Measurements from ENCODE around the gene ENPP5. TPM values are rescaled to one million over a fixed set of nuclear protein-coding genes. Genes with fewer than 3 reads are reported as not detected.

Gene ENPP5
- total and polyA plus RNA-seq, 2 of the 13 experiments (the other 11 are each of a cell fraction or from before 2014, with no cell fraction given), result not detected

DNA sequence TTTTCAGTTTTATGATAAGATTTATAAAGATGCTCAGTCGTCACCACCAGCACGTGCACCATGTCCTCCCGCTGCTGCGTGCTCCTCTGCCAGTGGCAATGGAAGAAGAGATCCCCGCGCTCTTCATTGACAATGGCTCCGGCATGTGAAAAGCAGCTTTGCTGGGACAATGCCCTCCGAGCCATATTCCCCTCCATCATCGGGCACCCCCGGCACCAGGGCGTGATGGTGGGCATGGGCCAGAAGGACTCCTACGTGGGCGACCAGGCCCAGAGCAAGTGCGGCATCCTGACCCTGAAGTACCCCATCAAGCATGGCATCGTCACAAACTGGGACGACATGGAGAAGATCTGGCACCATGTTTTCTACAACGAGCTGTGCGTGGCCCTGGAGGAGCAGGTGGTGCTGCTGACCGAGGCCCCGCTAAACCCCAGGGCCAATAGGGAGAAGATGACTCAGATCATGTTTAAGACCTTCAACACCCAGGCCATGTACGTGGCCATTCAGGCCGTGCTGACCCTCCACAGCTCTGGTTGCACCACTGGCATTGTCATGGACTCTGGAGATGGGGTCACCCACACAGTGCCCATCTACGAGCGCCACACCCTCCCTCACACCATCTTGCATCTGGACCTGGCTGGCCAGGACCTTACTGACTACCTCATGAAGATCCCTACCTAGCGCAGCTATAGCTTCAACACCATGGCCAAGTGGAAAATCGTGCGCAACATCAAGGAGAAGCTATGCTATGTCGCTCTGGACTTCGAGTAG is 34.3 kb upstream of the ENPP5 start:
- no peaks in the 10 kb centered on the region for H3K36me3 ChIP-seq (replicated peaks in 1 of 2; ENCODE audit: control insufficient read depth in 1 of 2, insufficient read depth in 2 of 2, low read length in 2 of 2)
- H3K4me1 ChIP-seq (ENCODE audit: insufficient read depth, low read length), result no peaks in the 10 kb centered on the region
- no peaks in the 10 kb centered on the region for H3K9me3 ChIP-seq (ENCODE audit: low read length)
- no peak overlapping the region for H3K4me2 ChIP-seq (ENCODE audit: low read depth, low read length)
- no peak overlapping the region for H3K9ac ChIP-seq (ENCODE audit: insufficient read depth, low read depth, low read length)
- H3K27ac ChIP-seq (ENCODE audit: extremely low read length, insufficient read depth, low read length), result no peak overlapping the region
- TF ChIP-seq DNMT1 (CRISPR knock-in tag; IDR thresholded peaks at IDR 0.05) (no peak), NFRKB (IDR thresholded peaks at IDR 0.05) (no peak), ZSCAN29 (CRISPR knock-in tag; conservative IDR thresholded peaks at IDR 0.05) (no peak), GZF1 (CRISPR knock-in tag; IDR thresholded peaks at IDR 0.05) (no peak), ZBTB21 (CRISPR knock-in tag; IDR thresholded peaks at IDR 0.05) (no peak), ZNF317 (CRISPR knock-in tag; IDR thresholded peaks at IDR 0.05) (no peak)
- TF ChIP-seq, protein P1, sequence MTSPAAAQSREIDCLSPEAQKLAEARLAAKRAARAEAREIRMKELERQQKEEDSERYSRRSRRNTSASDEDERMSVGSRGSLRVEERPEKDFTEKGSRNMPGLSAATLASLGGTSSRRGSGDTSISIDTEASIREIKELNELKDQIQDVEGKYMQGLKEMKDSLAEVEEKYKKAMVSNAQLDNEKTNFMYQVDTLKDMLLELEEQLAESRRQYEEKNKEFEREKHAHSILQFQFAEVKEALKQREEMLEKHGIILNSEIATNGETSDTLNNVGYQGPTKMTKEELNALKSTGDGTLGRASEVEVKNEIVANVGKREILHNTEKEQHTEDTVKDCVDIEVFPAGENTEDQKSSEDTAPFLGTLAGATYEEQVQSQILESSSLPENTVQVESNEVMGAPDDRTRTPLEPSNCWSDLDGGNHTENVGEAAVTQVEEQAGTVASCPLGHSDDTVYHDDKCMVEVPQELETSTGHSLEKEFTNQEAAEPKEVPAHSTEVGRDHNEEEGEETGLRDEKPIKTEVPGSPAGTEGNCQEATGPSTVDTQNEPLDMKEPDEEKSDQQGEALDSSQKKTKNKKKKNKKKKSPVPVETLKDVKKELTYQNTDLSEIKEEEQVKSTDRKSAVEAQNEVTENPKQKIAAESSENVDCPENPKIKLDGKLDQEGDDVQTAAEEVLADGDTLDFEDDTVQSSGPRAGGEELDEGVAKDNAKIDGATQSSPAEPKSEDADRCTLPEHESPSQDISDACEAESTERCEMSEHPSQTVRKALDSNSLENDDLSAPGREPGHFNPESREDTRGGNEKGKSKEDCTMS (CRISPR knock-in tag; conservative IDR thresholded peaks at IDR 0.05), result no peak
- intact Hi-C loops (cut with micrococcal nuclease; ENCODE audit: unreplicated experiment) (no loop called here), in situ Hi-C loops (cut with HindIII; ENCODE audit: extremely low pct_ligation_motif_present, low pct_unique_long_range_greater_than_20kb) (loop anchor here (25.0 kb wide), 1 partner anchor 782 kb away; no protein-coding TSS in a partner anchor)
- ATAC-seq (no peak), FAIRE-seq (no peak), DNase-seq (ENCODE audit: low spot score) (no peak)
- CTCF ChIA-PET (ENCODE audit: low intra/inter-chr PET ratio, low total read pairs), result no interaction called here
- no peaks in the 10 kb centered on the region for H3K79me2 ChIP-seq (ENCODE audit: insufficient read depth, low read length)
- H3K27me3 ChIP-seq (ENCODE audit: control insufficient read depth in 1 of 2, insufficient read depth in 2 of 2, low read length in 2 of 2), result no peaks in the 10 kb centered on the region
- POLR2A ChIA-PET, result no interaction called here
- H2AFZ ChIP-seq (ENCODE audit: low read length), result no peak overlapping the region
- no TSS peak for BruUV-seq (replicated peaks)
- H4K20me1 ChIP-seq (ENCODE audit: insufficient read depth, low read length), result no peaks in the 10 kb centered on the region
- WGBS (ENCODE audit: low lambda C conversion rate), result 49% methylated on average over 20 of the region's 29 CpGs
- H3K4me3 ChIP-seq (replicated peaks in 1 of 3; ENCODE audit: insufficient read depth in 1 of 3, low read depth in 2 of 3, low read length in 3 of 3), result no peak overlapping the region
